LNCaP clone FGC (cell line): ENCODE measurements around the gene ZNF263.
A peak's percentile ranks its signal among the peaks of the same experiment; 100 is the strongest.

ENCODE experiments used
- DNase-seq: peaks from one replicate; pipeline ENCODE4 v3.0.0-alpha.2; 2011; ENCODE audit warnings: low read depth
- H3K4me3 ChIP-seq: 2 replicates; pipeline ENCODE4 v1.5.1; 2011; ENCODE audit warnings: mild to moderate bottlenecking, low read depth, low read length, control low read depth
- TF ChIP-seq, protein P1 (sequence below): IDR thresholded peaks from 2 replicates; pipeline ENCODE4 v1.5.1; 2012; ENCODE audit warnings: mild to moderate bottlenecking; ENCODE audit not compliant: control insufficient read depth, insufficient read depth; ENCODE audit errors: extremely low read depth

ZNF263 gene

DNA sequence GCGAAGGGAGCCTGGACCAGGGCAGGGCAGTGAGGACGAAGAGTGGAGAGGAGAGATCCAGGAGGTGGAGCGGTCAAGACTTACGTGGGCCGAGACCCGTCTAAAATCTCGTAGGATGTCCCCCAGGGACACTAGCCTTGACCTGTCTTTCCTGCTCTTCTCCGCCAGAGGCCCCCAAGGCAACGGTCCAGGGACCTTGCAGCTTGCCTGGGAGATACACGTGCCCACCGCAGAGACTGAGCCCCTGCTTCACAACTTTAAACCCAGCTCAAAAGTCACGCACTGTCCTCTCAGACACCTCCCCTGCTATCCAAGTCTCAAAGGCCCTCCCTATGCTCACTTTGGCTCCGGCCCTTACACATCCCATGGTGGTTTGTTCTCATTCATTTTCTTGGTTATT is 12.5 kb downstream of the ZNF263 start:
- H3K4me3 ChIP-seq: no peak overlapping the region
- TF ChIP-seq, protein P1, sequence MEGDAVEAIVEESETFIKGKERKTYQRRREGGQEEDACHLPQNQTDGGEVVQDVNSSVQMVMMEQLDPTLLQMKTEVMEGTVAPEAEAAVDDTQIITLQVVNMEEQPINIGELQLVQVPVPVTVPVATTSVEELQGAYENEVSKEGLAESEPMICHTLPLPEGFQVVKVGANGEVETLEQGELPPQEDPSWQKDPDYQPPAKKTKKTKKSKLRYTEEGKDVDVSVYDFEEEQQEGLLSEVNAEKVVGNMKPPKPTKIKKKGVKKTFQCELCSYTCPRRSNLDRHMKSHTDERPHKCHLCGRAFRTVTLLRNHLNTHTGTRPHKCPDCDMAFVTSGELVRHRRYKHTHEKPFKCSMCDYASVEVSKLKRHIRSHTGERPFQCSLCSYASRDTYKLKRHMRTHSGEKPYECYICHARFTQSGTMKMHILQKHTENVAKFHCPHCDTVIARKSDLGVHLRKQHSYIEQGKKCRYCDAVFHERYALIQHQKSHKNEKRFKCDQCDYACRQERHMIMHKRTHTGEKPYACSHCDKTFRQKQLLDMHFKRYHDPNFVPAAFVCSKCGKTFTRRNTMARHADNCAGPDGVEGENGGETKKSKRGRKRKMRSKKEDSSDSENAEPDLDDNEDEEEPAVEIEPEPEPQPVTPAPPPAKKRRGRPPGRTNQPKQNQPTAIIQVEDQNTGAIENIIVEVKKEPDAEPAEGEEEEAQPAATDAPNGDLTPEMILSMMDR: no peak
- DNase-seq: no peak

DNA sequence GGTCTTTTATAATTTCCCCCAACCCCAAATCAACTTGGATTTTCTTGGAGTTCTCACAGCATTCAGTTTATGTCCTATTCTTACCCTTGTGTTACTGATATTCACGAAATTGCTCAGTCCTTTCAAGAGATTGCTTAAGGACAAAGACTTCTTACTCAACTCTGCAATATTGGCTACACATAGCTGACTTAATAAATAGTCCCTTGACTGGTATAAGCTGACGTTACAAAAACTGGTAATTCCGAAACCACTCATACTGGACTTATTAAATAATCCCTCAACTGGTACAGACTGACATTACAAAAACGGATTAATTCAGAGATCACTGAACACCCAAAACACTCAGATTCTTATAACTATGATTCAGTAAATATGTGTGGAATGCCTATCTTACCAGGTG is 21.1 kb downstream of the ZNF263 start:
- TF ChIP-seq, protein P1: no peak
- DNase-seq: no peak
- peak overlapping the region; percentile 78 for H3K4me3 ChIP-seq

- H3K4me3 ChIP-seq: peak within 1 kb of the TSS; percentile 78
- peak; percentile 86 for DNase-seq
- TF ChIP-seq, protein P1: no peak
Observed at GRCh38 chr16:3305109-3306068, 22.1 kb downstream of the ZNF263 start, which contains the start of the genes TIGD7 and ZNF75A. Gene TIGD7, minus strand, starts transcription at chr16:3305430. Its CDS starts 4,816 bp downstream, at chr16:3300614. Gene ZNF75A, plus strand, starts transcription at chr16:3305497. Its CDS starts 2,932 bp downstream, at chr16:3308429.

DNA sequence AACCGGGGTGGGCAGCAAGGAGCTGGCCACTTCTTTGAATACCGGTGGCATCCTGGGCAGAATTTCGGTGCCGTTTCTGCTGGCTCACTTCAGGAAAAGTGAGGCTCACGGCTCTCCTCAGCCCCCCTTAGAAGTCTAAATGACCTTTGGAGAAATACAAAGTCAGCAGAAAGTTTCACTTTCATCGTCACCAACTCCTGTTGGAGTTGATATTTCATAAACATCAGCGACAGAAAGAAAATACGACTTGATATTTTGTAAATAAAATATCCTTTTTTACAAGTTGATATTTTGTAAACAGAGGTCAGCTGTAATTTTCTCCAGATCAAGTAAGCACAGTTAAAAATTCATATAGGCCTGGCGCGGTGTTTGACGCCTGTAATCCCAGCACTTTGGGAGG is 22.8 kb downstream of the ZNF263 start:
- H3K4me3 ChIP-seq: peak overlapping the region; percentile 78
- DNase-seq: no peak
- TF ChIP-seq, protein P1: no peak

DNA sequence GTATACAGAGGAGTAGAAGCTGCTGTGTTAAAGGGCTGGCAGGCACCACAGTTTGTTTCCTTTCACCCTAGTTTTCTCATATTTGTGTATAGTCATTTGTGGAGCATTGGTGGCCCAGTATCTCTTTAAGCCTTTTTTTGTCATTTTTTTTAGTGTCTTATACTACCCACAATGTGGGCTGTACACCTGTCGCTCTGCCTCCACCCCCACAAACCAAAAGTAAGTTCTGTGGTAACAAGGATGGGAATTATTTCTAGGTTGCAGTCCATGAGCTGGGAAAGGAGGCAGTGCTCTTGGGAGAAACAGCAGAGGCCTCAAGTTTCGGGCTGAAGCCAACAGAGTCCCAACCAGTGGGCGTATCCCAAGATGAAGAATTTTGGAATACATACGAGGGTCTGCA is 28.2 kb downstream of the ZNF263 start:
- TF ChIP-seq, protein P1: no peak
- DNase-seq: no peak
- H3K4me3 ChIP-seq: no peak overlapping the region

GRCh38 chr16:3317315-3317999 is 34.2 kb downstream of the ZNF263 start:
- no peak overlapping the region for H3K4me3 ChIP-seq
- DNase-seq: no peak
- TF ChIP-seq, protein P1: no peak
